Femur (tissue), 1 donor: Measurements from ENCODE around the gene DSG2.
"Not testable (repeated sequence)": the region's sequence is repeated elsewhere in the genome, so short reads cannot be mapped to it uniquely, and the experiment has no call there.

Experiments used
- DNase-seq: peaks from one replicate; pipeline ENCODE4 v3.0.0-alpha.2; 2017

Gene DSG2

GRCh38 chr18:31497836-31498573, at the start of gene DSG2:
Gene DSG2, plus strand, starts transcription at chr18:31498177. Its CDS starts 75 bp downstream, at chr18:31498252.
- DNase-seq: peak; percentile 56

GRCh38 chr18:31450409-31450808, 47.6 kb upstream of the DSG2 start:
- DNase-seq: no peak

- no peak for DNase-seq
These were observed 46.4 kb upstream of the DSG2 start for GRCh38 chr18:31451625-31452024.

- no peak for DNase-seq
These were observed 43.8 kb upstream of the DSG2 start for GRCh38 chr18:31454066-31454708.

- no peak for DNase-seq
These were observed 28.3 kb upstream of the DSG2 start for GRCh38 chr18:31469629-31470028.

- DNase-seq: no peak
These were observed 19.3 kb upstream of the DSG2 start for GRCh38 chr18:31478688-31479087.

- no peak for DNase-seq
These were observed 15.9 kb upstream of the DSG2 start for GRCh38 chr18:31482051-31482450.

GRCh38 chr18:31483396-31483795, 14.6 kb upstream of the DSG2 start:
- no peak for DNase-seq

GRCh38 chr18:31484461-31484860, 13.5 kb upstream of the DSG2 start:
- no peak for DNase-seq

GRCh38 chr18:31486165-31486564, 11.8 kb upstream of the DSG2 start:
- DNase-seq: no peak

GRCh38 chr18:31487246-31488015, 10.5 kb upstream of the DSG2 start:
- DNase-seq: no peak

- no peak for DNase-seq
These were observed 8.7 kb upstream of the DSG2 start for GRCh38 chr18:31489311-31489710.

- no peak for DNase-seq
These were observed 7.6 kb upstream of the DSG2 start for GRCh38 chr18:31490387-31490786.

GRCh38 chr18:31490833-31491232, 7.1 kb upstream of the DSG2 start:
- no peak for DNase-seq

GRCh38 chr18:31491586-31491985, 6.4 kb upstream of the DSG2 start:
- no peak for DNase-seq

GRCh38 chr18:31492671-31493070, 5.3 kb upstream of the DSG2 start:
- DNase-seq: no peak

- DNase-seq: no peak
These were observed 4.8 kb upstream of the DSG2 start for GRCh38 chr18:31493171-31493570.

GRCh38 chr18:31493941-31494340, 4.0 kb upstream of the DSG2 start:
- no peak for DNase-seq

GRCh38 chr18:31494705-31495244, 3.2 kb upstream of the DSG2 start:
- DNase-seq: not testable (repeated sequence)

GRCh38 chr18:31497404-31497835, 557 bp upstream of the DSG2 start:
- no peak for DNase-seq

- DNase-seq: no peak
These were observed 872 bp downstream of the DSG2 start for GRCh38 chr18:31498574-31499524.

- DNase-seq: no peak
These were observed 2.2 kb downstream of the DSG2 start for GRCh38 chr18:31500051-31500688.
